Measurements from ENCODE around the gene ZFYVE27.

Gene ZFYVE27

DNA sequence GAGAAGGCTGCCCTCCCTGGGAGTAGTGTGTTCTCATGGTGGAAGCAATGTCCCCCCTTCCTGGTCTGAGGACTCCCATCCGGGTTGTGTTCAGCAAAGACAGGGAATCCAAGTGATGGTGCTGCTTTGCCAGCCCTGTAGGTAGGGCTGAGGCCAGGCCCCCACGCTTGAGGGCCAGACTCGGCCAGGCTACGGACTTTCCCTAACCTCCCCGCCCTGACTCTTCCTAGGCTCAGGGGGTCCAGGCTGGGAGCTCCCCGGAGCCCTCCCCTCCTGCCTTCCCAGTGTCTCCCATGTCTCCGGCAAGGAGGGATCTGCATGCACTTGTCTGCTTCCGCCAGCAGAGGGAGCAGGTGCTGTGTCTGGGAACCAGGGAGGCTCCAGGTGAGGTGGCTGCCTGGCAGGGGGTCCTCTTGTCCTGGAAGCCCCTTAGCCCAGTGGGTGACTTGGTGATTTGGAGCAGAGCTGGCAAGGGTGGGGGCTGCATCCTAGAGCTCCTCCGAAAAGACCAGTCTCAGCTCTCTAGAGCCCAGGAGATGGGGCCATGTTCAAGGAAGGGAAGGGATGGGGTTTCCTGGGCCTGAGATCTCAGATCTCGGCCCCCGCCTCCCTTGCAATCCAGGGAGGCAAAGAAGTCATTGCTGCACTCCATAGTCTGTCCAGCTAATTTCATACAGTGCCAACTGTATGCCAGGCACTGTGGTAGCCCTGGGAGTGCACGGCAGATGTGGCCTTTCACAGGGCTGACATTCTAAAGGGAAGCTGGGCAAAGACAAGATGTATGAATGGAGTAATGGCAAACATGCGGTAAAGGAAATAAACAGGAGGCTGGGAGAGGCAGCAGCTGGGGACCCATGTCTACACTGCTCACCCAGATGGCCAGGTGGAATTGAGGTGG, 55.1 kb downstream of the ZFYVE27 start:
- DNase-seq, result peak in 13 of 14 donors; percentile 1 to 76 (median 33)

DNA sequence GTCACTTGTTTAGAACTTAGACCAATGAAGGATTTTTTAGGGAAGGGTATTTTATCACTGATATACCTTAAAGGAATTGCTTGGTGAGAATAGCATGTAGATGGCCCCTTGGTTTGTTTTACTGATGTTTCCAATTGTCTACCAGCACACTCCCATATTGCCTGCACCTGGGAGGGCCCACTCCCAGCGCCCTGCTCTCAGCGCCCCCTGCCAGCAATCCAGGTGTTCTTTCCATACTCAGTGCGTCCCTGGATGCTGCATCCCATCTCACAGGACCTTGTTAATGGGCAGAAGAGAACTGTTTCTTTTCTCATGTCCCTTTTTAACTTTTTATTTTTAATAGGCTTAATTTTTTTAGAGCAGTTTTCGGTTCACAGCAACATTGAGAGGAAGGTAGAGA, 59.0 kb downstream of the ZFYVE27 start:
- DNase-seq, result no peak

DNA sequence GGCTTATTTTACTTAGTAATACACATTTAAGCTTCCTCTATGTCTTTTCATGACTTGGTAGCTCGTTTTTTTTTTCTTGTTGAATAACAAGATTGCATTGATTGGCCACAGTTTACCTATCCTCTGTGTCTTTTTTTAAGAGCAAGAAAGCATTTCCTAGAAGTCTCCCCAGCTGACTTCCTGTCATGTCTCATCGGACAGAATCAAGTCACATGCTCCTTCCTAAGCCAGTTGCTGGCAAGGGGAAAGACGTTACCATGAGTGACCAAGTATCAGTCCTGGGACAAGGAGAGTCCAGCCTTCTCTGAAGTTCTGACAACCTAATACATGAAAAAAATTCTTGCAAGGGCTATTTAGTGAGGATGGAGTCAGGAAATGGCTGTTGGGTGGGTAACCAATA, 59.7 kb downstream of the ZFYVE27 start:
- DNase-seq, result no peak

DNA sequence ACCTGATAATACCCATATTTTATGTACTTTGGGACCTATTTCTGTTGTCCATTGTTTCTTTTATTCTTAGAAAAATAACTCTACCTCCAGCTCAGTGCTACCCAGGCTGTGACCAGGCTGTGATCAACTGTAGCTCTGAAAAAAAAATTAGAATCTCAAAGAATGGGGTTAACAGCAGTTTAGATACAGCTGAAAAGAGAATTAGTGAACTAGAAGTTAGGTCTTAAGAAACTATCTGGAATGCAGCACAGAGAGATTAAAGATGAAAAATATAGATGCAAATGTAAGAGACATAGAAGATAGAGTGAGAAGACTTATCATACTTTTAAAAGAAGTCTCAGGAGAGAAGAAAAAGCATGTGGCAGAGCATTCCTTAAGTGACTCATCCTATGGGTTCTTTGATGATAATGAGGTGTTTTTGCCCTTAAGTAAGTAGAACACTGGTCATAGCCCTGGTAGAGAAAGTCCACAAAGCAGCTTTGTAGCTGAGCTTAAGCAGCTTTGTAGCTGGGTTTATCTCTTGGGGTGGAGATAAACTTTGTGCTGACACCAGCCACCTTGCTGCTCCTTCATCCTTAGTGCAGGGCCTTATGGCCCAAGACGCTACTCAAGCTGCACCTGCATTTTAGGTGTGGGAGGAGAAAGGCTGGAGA, 62.2 kb downstream of the ZFYVE27 start:
- DNase-seq, result no peak

DNA sequence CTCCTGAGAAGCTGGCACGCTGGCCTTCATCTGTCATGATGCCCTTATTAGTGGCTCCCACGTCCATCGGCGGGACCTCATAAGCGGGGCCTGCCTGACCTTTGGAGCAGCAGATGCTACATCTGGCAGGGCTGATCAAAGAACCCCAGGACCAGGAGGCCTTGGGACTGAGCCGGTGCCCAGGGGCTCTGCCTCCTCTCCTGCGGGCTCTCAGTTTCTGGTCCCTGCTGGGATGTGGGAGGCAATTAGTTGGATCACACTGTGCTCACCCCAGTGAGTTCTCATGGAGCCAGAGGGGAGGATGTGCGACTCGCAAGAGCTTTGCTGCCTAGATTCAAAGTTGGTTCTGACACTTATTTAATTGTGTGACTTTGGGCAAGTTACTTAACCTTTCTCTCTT, 63.5 kb downstream of the ZFYVE27 start:
- DNase-seq, result no peak

DNA sequence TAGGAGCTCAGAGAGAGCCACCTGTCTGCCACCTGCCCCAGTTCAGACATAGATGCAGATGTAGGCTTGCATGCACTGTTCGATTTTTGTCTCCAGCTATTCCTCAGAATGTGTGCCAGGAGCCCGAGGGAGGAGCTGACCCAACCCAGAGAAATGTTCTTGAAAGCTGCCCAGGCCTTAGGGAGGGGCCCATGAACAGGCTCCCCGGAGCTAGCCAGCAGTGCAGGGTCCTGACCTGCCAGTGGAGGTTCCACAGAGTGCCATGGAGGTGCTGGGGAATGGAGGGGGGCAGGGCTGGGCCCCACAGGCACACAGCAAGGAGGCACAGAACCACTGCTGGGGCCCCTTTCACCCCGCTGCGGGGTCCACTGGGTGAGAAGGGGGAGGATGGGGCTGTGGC, 64.5 kb downstream of the ZFYVE27 start:
- DNase-seq, result no peak

DNA sequence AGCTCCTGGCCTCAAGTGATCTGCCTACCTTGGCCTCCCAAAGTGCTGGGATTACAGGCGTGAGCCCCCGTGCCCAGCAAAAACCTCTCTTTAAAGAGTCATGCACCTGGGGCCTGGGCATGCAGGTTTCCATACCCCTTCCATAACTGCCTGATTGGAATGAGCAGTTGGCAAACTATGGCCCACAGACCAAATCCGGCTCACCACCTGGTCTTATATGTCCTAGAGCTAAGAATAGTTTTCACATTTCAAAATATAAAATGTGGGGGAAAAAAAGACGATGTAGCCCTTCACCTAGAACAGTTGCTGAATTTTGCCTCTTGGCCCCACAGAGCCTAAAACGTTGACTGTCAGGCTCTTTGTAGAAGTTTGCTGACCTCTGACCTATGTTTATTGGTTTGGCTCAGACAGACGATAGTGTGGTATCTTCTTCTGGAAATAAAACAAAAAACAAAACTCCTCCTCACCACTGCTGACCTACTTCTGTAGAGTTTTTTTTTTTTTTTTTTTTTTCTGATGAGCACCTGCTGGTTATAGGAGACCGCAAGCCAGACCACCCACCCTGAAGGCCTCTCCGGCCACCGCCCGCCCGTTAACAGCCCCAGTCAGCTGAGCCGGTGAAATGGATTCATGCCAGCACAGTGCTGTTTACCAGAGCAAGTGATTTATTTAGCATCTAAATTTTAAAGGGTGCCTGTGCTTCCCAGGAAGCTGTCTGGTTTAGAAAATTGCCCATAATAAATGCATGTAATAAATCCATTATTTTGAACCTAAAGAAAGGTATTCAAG, 68.4 kb downstream of the ZFYVE27 start:
- DNase-seq, result peak in 1 of 14 donors; percentile 36

DNA sequence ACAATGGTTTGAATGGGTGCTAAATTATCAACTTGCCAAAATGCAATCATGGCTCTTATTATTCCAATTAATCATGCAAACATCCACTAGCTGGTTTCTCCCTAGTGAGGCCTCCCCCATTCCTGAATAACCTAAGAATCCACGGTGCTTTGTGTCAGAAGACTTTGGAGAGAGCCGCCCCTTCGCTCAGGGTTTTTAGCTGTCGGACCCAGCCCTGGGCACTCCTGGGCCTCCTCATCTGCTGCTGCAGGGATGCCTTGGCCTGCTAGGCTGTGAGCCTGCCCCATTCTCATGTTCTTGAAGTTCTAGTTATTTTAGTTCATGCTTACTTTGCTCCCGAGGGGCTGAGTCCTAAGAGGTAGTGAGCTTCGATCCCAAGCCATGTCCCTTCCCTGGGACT, 69.0 kb downstream of the ZFYVE27 start:
- DNase-seq, result no peak

DNA sequence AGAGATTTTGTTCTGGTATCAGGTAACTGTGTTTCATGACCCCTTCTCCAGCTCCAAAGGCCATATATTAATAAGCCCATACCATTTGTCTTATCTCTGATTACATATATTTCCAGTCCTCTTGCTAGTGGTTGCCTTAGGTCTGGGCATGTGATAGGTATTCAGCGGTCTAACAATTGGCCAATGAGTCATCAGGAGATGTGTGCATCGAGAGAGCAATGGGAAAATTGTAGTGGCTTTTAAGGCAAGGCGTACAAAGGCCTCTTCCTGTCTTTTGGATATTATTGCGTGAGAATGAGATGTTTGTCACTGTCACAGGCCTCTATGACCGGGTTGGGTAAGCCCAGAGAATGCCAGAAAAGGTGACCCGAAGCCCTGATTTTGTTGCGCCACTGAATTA, 73.5 kb downstream of the ZFYVE27 start:
- DNase-seq, result no peak

Measured in C1 segment of cervical spinal cord (tissue), 14 donors.